GM19351 (cell line): ENCODE data around the gene DYNC2H1.

Experiments used
- ATAC-seq: cut with Tn5 transposase; IDR thresholded peaks from one replicate; pipeline ENCODE4 v1.9.1; 2021; ENCODE audit warnings: mild to moderate bottlenecking, moderate library complexity; ENCODE audit not compliant: unreplicated experiment

The DYNC2H1 gene

GRCh38 chr11:103266167-103266831 lies 157.1 kb downstream of the DYNC2H1 start:
- no peak for ATAC-seq

GRCh38 chr11:103272876-103273275 lies 163.7 kb downstream of the DYNC2H1 start:
- ATAC-seq: no peak

GRCh38 chr11:103274025-103274424 lies 164.8 kb downstream of the DYNC2H1 start:
- ATAC-seq: no peak

GRCh38 chr11:103279821-103280220 lies 170.6 kb downstream of the DYNC2H1 start:
- ATAC-seq: no peak

GRCh38 chr11:103281301-103281700 lies 172.1 kb downstream of the DYNC2H1 start:
- no peak for ATAC-seq

- no peak for ATAC-seq
Observed at GRCh38 chr11:103284260-103284659, 175.0 kb downstream of the DYNC2H1 start.

GRCh38 chr11:103294516-103294915 lies 185.3 kb downstream of the DYNC2H1 start:
- ATAC-seq: no peak

- ATAC-seq: no peak
Observed at GRCh38 chr11:103295704-103296103, 186.5 kb downstream of the DYNC2H1 start.

GRCh38 chr11:103297900-103298299 lies 188.7 kb downstream of the DYNC2H1 start:
- ATAC-seq: no peak

- no peak for ATAC-seq
Observed at GRCh38 chr11:103315248-103315647, 206.0 kb downstream of the DYNC2H1 start.

- no peak for ATAC-seq
Observed at GRCh38 chr11:103317118-103317517, 207.9 kb downstream of the DYNC2H1 start.

GRCh38 chr11:103322821-103323220 lies 213.6 kb downstream of the DYNC2H1 start:
- no peak for ATAC-seq

GRCh38 chr11:103325686-103326069 lies 216.5 kb downstream of the DYNC2H1 start:
- ATAC-seq: no peak

- ATAC-seq: peak; percentile 97
Observed at GRCh38 chr11:103326070-103326794, 217.0 kb downstream of the DYNC2H1 start.

- no peak for ATAC-seq
Observed at GRCh38 chr11:103327721-103328120, 218.5 kb downstream of the DYNC2H1 start.

GRCh38 chr11:103332409-103332808 lies 223.2 kb downstream of the DYNC2H1 start:
- no peak for ATAC-seq

GRCh38 chr11:103338621-103339484 lies 229.6 kb downstream of the DYNC2H1 start:
- ATAC-seq: no peak

- ATAC-seq: no peak
Observed at GRCh38 chr11:103339485-103339857, 230.2 kb downstream of the DYNC2H1 start.

GRCh38 chr11:103340956-103341355 lies 231.7 kb downstream of the DYNC2H1 start:
- ATAC-seq: no peak

GRCh38 chr11:103344886-103345285 lies 235.7 kb downstream of the DYNC2H1 start:
- ATAC-seq: no peak

GRCh38 chr11:103349595-103349994 lies 240.4 kb downstream of the DYNC2H1 start:
- no peak for ATAC-seq

GRCh38 chr11:103354656-103355055 lies 245.4 kb downstream of the DYNC2H1 start:
- ATAC-seq: no peak
